ENCODE results near the gene RYR2.

The RYR2 gene

DNA sequence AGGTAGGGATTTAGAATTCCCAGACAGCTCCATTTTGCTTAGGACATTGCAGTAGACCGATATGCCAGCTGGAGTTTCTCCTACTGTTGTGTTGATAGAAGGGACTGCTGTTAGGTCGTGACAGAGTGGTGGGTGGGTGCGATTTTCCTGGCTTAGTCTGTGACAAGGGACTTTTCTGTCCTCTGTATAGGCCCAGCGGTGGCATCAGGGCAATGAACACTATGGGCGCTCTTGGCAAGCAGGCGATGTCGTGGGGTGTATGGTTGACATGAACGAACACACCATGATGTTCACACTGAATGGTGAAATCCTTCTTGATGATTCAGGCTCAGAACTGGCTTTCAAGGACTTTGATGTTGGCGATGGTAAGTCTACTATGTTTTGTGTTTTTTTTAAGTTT is 527.0 kb downstream of the RYR2 start:
- H3K4me3 ChIP-seq (ENCODE audit: low read depth, low read length), result no peak overlapping the region
- TF ChIP-seq CTCF (IDR thresholded peaks at IDR 0.05; ENCODE audit: borderline replicate concordance, insufficient read depth, low read depth, low read length), result no peak

- 0 out of 2 replicates have a peak, but pooled peaks have one; percentile 14 for TF ChIP-seq CTCF (IDR thresholded peaks at IDR 0.05; ENCODE audit: borderline replicate concordance, insufficient read depth, low read depth, low read length)
- H3K4me3 ChIP-seq (ENCODE audit: low read depth, low read length), result no peak overlapping the region
Measured at GRCh38 chr1:237570530-237570929, 528.5 kb downstream of the RYR2 start.

- no peak for TF ChIP-seq CTCF (IDR thresholded peaks at IDR 0.05; ENCODE audit: borderline replicate concordance, insufficient read depth, low read depth, low read length)
- H3K4me3 ChIP-seq (ENCODE audit: low read depth, low read length), result no peak overlapping the region
Measured at GRCh38 chr1:237574536-237574935, 532.6 kb downstream of the RYR2 start.

DNA sequence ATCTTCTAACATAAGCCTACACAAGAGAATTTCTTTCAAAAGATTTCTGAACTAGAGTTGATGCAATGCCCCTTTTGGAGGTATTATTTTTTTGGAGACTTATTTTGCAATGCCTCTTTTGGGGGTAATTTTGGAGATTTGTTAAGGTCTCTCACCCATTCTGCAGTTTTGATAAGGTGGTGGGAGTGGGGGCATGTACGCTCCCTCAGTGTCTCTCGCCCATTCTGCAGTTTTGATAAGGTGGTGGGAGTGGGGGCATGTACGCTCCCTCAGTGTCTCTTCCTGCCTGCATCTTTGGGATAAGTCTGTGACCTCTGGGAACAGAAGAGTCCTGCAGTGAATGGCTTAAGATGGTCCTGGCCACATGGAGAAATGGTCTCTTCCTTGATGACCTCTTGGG is 536.6 kb downstream of the RYR2 start:
- TF ChIP-seq CTCF (IDR thresholded peaks at IDR 0.05; ENCODE audit: borderline replicate concordance, insufficient read depth, low read depth, low read length), result no peak

GRCh38 chr1:237580726-237581125 is 538.7 kb downstream of the RYR2 start:
- H3K4me3 ChIP-seq (ENCODE audit: low read depth, low read length), result no peak overlapping the region
- no peak for TF ChIP-seq CTCF (IDR thresholded peaks at IDR 0.05; ENCODE audit: borderline replicate concordance, insufficient read depth, low read depth, low read length)

More for the DNA sequence above, 536.6 kb downstream of the RYR2 start:
- H3K4me3 ChIP-seq (ENCODE audit: low read depth, low read length), result no peak overlapping the region

DNA sequence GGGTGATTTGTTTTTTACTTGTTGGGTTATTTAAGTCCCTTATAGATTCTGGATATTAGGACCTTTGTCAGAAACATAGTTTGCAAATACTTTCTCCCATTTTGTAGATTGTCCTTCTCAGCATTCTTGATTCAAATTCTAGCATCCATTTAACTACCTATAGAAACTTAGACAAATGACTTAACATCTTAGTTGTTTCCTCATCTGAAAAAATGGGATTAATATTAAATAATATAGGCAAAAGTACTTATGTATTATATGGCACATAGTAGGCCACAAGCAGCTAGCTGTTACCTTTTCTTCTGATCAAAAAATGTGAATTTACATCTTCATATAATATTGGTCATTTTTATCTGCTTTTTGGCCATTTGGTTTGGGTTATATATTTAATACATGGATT is 541.3 kb downstream of the RYR2 start:
- no peak overlapping the region for H3K4me3 ChIP-seq (ENCODE audit: low read depth, low read length)
- no peak for TF ChIP-seq CTCF (IDR thresholded peaks at IDR 0.05; ENCODE audit: borderline replicate concordance, insufficient read depth, low read depth, low read length)

DNA sequence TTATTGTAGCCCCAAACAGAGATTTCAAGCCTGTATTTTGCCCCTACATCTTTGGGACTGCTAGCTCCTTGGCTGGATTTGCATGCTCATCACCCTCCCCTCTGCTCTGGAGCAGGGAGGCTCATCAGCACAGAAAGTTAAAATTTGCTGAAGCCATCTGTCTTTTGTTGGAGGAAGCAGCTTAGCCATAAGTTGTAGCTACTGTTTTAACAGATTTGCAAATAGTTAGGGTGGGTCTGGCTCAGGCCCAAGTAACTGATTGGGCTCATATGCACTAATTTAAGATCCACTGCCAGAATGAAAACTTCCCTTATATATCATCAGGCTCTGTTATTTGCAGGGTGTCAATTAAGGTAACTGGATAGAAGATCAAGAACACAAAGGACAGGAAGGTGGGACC is 541.8 kb downstream of the RYR2 start:
- no peak for TF ChIP-seq CTCF (IDR thresholded peaks at IDR 0.05; ENCODE audit: borderline replicate concordance, insufficient read depth, low read depth, low read length)
- H3K4me3 ChIP-seq (ENCODE audit: low read depth, low read length), result no peak overlapping the region
